ENCODE data around the gene PCSK1N.

DNA sequence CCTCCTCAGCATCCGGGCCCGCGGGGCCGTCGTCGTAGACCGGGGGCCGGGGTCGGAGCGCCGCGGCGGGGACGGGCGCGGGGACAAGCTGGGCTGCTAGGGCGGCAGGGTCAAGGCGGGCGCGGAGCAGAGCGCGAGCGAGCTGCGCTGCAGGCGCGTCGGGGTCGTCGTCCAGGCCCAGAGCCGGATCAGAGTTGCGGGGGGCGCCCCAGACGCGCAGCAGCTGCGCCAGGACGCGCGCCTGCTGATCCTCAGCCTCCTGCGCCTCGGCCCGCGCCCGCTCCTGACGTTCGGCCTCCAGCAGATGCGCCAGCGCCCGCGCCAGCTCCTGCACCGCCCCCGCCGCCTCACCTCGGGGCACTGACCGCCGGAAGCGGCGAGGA, 3.5 kb downstream of the PCSK1N start:
- TF ChIP-seq CTCF (conservative IDR thresholded peaks at IDR 0.05; ENCODE audit: low read length) (no peak), EZH2phosphoT487 (IDR thresholded peaks at IDR 0.05; ENCODE audit: borderline replicate concordance, low read depth, low read length) (no peak)
